Tibial artery (tissue), 4 donors: ENCODE results near the gene PSD2.

Experiments
- DNase-seq, 2 donors: peaks; one replicate each; pipeline ENCODE4 v3.0.0-alpha.2; 2019
- H3K27ac ChIP-seq, 2 donors: fragments of 200-600 bp; sonication (generic) in 1 of 2; 1 replicate in 1 of 2; 2 replicates in 1 of 2; pipeline ENCODE4 v1.5.1; 2018 to 2019; ENCODE audit warnings: mild to moderate bottlenecking in 1 of 2
- H3K27me3 ChIP-seq, 2 donors: fragments of 200-600 bp; sonication (generic) in 1 of 2; one replicate each; pipeline versions ENCODE4 v1.5.1 to v1.6.0; 2016 to 2019
- H3K36me3 ChIP-seq, 3 donors: fragments of 200-600 bp; sonication (generic) in 2 of 3; one replicate each; pipeline ENCODE4 v1.5.1; 2016 to 2019; ENCODE audit warnings: mild to moderate bottlenecking in 2 of 3
- H3K4me1 ChIP-seq, 4 donors: fragments of 200-600 bp; sonication (generic) in 2 of 4; 1 replicate in 3 of 4; 2 replicates in 1 of 4; pipeline ENCODE4 v1.5.1; 2016 to 2019
- H3K4me3 ChIP-seq, 2 donors: fragments of 200-600 bp; sonication (generic) in 1 of 2; 1 replicate in 1 of 2; 2 replicates in 1 of 2; pipeline ENCODE4 v1.5.1; 2018 to 2019; ENCODE audit warnings: mild to moderate bottlenecking in 2 of 2
- H3K9me3 ChIP-seq, 3 donors: fragments of 200-600 bp; sonication (generic) in 1 of 3; one replicate each; pipeline ENCODE4 v1.5.1; 2016 to 2019
- intact Hi-C: fragments of 100-400 bp; cut with DNase I; formaldehyde crosslinking; loops from one replicate; pipeline ENCODE4 v1.15.0; 2023; ENCODE audit warnings: low total_unique reads
- TF ChIP-seq, protein P1 (sequence below), 2 experiments: fragments of 200-600 bp in 1 of 2; fragments of 450-650 bp in 1 of 2; IDR thresholded peaks; one replicate each; pipeline ENCODE4 v1.5.1; 2017 to 2019; ENCODE audit warnings: antibody characterized with exemption in 2 of 2, mild to moderate bottlenecking in 1 of 2, moderate library complexity in 1 of 2

Gene PSD2

DNA sequence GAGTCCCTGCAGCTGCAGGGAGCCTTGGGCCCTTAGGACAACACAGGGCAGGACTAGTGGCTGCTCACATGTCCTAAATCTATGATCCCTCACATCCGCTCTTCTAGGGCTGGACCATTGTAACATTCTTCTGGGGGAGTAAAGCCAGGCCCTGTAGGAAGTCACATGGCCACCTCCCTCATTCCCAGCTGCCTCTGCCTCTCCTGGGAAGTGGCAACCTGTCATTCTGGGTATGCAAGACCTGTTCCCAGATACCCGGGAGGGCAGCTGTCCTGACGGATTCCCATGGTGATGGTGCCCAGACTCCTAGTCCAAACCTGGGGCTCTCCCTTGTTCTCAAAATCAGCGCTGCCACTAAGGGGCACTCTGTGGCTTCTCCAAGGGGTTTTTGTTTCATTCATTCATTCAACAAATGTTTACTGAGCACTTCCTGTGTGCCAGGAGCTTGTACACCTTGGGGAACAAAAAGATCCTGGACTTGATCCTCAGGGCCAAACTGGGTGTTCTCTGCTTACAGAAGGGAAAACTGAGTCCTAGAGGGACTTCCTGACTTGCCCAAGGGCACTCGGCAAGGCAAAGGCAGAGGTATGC lies 85.6 kb downstream of the PSD2 start:
- Histone ChIP-seq H3K9me3 (peaks cover 0 to 2% (median 0%) of the 10 kb centered on the region in 3 donors), H3K27me3 (no peaks in the 10 kb centered on the region), H3K36me3 (peaks cover 0 to 30% (median 4%) of the 10 kb centered on the region in 3 donors), H3K27ac (no peak overlapping the region), H3K4me1 (peaks cover 0 to 8% (median 4%) of the 10 kb centered on the region in 4 donors), H3K4me3 (no peak overlapping the region)
- DNase-seq = no peak
- TF ChIP-seq, protein P1, sequence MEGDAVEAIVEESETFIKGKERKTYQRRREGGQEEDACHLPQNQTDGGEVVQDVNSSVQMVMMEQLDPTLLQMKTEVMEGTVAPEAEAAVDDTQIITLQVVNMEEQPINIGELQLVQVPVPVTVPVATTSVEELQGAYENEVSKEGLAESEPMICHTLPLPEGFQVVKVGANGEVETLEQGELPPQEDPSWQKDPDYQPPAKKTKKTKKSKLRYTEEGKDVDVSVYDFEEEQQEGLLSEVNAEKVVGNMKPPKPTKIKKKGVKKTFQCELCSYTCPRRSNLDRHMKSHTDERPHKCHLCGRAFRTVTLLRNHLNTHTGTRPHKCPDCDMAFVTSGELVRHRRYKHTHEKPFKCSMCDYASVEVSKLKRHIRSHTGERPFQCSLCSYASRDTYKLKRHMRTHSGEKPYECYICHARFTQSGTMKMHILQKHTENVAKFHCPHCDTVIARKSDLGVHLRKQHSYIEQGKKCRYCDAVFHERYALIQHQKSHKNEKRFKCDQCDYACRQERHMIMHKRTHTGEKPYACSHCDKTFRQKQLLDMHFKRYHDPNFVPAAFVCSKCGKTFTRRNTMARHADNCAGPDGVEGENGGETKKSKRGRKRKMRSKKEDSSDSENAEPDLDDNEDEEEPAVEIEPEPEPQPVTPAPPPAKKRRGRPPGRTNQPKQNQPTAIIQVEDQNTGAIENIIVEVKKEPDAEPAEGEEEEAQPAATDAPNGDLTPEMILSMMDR (IDR thresholded peaks at IDR 0.05) = no peak
- intact Hi-C loops = no loop called here

DNA sequence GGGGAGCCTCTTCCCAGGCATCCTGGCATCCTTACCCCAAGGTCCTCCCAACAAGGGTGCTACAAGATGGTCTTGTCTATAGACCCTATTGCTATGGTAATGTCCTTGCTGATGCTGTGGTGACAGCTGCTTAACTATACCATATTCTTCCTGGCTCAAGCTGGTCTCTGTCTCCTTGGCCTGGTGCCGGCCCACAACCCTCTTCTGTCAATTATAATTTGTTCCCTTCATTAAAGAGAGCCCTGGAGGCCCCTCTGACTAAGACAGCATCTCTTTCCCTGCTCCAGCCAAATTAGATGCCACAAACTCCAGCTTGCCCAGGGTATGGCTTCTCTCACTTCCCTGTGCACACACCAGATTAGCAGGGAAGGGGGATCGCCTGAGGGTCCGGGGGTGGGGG lies 86.7 kb downstream of the PSD2 start:
- intact Hi-C loops = no loop called here
- H3K27me3 ChIP-seq = no peaks in the 10 kb centered on the region
- DNase-seq = no peak

DNA sequence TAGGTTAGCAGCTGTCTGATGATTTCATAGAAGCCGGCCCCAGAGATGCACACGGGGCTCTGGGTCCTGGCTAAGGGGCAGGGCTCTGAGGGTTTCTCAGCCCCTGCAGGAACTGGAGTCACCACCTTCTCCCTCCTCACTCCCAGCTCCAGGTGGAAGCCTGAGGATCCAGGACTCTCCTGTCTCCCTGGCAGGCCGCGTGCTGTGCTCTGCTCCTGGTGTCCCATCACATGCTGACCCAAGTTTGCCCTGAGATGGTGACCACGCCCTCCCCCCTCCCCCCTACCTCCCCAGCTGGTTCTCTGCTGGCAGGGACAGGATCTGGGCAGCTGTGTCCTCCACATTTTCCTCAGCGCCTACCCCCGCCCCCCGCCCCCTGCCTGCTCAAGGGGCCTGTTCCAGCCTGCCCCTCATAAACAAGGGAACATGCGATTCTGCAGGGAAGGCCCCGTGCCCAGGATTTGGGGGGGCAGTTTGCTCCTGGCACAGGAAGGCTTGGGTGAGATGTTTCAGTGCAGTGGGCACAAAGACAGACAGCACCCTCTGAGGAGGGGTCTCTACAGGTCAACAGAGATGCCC lies 87.4 kb downstream of the PSD2 start:
- no peak overlapping the region for H3K27ac ChIP-seq
- H3K4me3 ChIP-seq = no peak overlapping the region
- no peaks in the 10 kb centered on the region for H3K9me3 ChIP-seq
- no peaks in the 10 kb centered on the region for H3K27me3 ChIP-seq
- no peak for DNase-seq
- TF ChIP-seq, protein P1 (IDR thresholded peaks at IDR 0.05) = no peak
- intact Hi-C loops = no loop called here
- H3K36me3 ChIP-seq = peaks cover 0 to 17% (median 0%) of the 10 kb centered on the region in 3 donors
- peaks cover 0 to 8% (median 4%) of the 10 kb centered on the region in 4 donors for H3K4me1 ChIP-seq

More for the DNA sequence above, 86.7 kb downstream of the PSD2 start:
- H3K27ac ChIP-seq = no peak overlapping the region
- H3K4me1 ChIP-seq = peaks cover 0 to 8% (median 4%) of the 10 kb centered on the region in 4 donors
- TF ChIP-seq, protein P1 (IDR thresholded peaks at IDR 0.05) = no peak
- H3K36me3 ChIP-seq = peaks cover 0 to 25% (median 0%) of the 10 kb centered on the region in 3 donors
- no peaks in the 10 kb centered on the region for H3K9me3 ChIP-seq
- H3K4me3 ChIP-seq = no peak overlapping the region

DNA sequence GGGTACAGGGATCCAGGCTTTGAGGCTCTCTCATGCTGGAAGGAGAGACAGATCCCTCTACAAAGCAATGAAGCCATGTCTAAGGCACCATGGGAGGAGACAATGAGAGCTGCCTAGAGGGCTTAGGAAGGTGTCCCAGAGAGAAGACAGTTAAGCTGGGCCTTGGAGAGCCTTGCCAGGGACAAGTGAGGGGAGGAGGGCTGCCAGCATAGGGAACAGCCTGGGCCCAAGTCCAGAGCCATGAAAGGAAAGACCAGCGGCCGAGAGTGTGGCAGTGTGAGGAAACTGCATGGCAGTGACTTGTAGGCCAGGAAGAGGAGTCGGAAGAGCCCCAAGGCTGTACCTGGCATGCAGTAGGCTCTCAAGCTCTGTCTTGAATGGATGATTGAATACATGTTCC lies 88.5 kb downstream of the PSD2 start:
- no peak for DNase-seq
- Histone ChIP-seq H3K27me3 (no peaks in the 10 kb centered on the region), H3K4me1 (peaks cover 0 to 8% (median 4%) of the 10 kb centered on the region in 4 donors), H3K4me3 (no peak overlapping the region), H3K9me3 (no peaks in the 10 kb centered on the region), H3K36me3 (peaks cover 0 to 17% (median 0%) of the 10 kb centered on the region in 3 donors), H3K27ac (no peak overlapping the region)
- TF ChIP-seq, protein P1 (IDR thresholded peaks at IDR 0.05) = no peak
- intact Hi-C loops = no loop called here

DNA sequence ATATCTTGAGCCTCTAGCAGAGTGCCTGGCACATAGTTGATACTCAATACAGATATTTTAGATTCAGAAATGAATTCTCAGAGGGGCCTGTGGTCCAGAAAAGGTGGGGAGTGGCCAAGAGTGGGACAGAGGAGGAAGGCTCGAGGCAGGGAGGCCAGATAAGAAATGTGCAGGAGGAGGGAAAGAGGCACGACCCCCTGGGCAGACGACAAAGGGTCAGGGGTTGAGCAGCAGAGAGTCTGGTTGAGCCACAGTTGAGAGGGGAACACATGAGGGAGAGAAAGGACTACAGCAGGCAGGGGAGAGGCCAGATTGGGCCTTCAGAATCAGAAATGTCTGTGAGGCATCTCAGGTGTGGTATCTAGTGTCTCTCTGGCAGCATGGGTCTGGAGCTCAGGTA lies 89.1 kb downstream of the PSD2 start:
- Histone ChIP-seq H3K9me3 (no peaks in the 10 kb centered on the region), H3K4me1 (peaks cover 0 to 8% (median 4%) of the 10 kb centered on the region in 4 donors), H3K27ac (no peak overlapping the region), H3K27me3 (no peaks in the 10 kb centered on the region), H3K36me3 (peaks cover 0 to 17% (median 0%) of the 10 kb centered on the region in 3 donors), H3K4me3 (no peak overlapping the region)
- intact Hi-C loops = no loop called here
- TF ChIP-seq, protein P1 (IDR thresholded peaks at IDR 0.05) = no peak
- DNase-seq = no peak
